Activated CD4-positive, alpha-beta T cell treated with anti-CD3 and anti-CD28 coated beads, Interleukin-2, Interleukin-6, amounts not matched to agents 100 ng/mL and 50 ng/mL, durations not matched to agents 16 hours and 8 hours (primary cell): ENCODE results near the gene ASCC1.
"Not testable (repeated sequence)": the region's sequence is repeated elsewhere in the genome, so short reads cannot be mapped to it uniquely, and the experiment has no call there.

Source experiments
- DNase-seq: peaks from one replicate; pipeline ENCODE4 v3.0.0-alpha.2; 2020

Gene ASCC1

GRCh38 chr10:72248468-72249151, 32.5 kb upstream of the ASCC1 start:
- DNase-seq = peak; percentile 89

- no peak for DNase-seq
Measured at GRCh38 chr10:72245949-72246525, 30.0 kb upstream of the ASCC1 start.

- DNase-seq = no peak
Measured at GRCh38 chr10:72244573-72245038, 28.5 kb upstream of the ASCC1 start.

- no peak for DNase-seq
Measured at GRCh38 chr10:72243822-72244437, 27.9 kb upstream of the ASCC1 start.

GRCh38 chr10:72242675-72243074, 26.6 kb upstream of the ASCC1 start:
- no peak for DNase-seq

DNA sequence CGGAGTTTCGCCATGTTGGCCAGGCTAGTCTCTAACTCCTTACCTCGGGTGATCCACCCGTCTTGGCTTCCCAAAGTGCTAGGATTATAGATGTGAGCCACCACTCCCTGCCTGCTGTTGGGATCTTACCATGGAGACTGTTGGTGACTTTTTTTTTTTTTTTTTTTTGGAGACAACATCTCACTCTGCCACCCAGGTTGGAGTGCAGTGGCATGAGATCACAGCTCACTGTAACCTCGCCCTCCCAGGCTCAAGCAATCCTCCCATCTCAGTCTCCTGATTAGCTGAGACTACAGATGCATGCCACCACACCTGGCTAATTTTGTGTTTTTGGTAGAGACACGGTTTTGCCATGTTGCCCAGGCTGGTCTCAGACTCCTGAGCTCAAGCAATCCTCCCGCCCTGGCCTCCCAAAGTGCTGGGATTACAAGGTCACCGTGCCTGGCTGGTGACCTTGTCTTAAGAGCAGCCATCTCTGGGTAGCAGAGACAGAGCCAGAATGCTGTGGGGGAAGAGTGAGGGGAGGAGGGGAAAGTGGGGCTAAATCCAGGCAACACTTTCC, 25.7 kb upstream of the ASCC1 start:
- no peak for DNase-seq

GRCh38 chr10:72240371-72240770, 24.3 kb upstream of the ASCC1 start:
- DNase-seq = no peak

- DNase-seq = no peak
Measured at GRCh38 chr10:72239409-72239808, 23.3 kb upstream of the ASCC1 start.

GRCh38 chr10:72238392-72239175, 22.5 kb upstream of the ASCC1 start:
- DNase-seq = no peak

- DNase-seq = no peak
Measured at GRCh38 chr10:72235544-72236279, 19.6 kb upstream of the ASCC1 start.

DNA sequence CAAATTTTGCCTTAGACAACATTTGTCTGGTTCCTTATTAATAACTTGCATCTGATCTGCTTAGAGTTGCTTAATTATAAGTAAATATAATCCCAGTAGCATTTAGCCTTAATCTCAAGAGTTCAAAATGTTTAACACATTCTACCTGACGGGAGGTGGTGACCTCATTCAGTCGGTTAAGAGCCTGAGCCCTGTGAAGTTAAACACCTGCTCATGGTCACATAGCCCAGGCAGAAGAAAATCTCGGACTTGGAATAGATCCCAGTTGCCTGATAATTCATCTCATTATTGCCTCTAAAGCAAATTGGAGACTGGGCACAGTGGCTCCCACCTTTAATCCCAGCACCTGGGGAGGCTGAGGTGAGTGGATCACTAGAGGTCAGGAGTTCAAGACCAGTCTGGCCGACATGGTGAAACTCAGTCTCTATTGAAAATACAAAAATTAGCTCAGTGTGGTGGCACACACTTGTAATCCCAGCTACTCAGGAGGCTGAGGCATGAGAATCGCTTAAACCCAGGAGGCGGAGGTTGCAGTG, 18.6 kb upstream of the ASCC1 start:
- no peak for DNase-seq

DNA sequence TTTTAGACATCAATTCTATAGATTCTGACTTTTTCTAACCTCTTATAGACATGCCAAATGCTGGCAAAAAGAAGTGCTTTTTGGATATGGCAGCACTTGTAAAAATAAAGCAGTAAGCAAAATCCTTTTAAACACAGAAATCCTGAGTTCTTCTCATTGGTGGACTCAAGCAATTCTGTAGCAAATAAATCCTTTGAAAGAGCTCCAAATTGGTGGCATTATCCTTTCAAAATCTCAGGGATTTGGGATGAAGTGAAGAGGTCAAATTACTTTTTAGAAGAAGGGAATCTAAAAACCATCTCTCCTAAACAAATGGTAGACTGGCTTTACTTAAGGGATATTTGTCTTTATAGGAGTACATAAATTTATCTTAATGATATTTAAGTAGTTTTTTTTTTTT, 17.5 kb upstream of the ASCC1 start:
- DNase-seq = no peak

- DNase-seq = no peak
Measured at GRCh38 chr10:72229261-72230251, 13.5 kb upstream of the ASCC1 start.

- DNase-seq = no peak
Measured at GRCh38 chr10:72228318-72228751, 12.3 kb upstream of the ASCC1 start.

DNA sequence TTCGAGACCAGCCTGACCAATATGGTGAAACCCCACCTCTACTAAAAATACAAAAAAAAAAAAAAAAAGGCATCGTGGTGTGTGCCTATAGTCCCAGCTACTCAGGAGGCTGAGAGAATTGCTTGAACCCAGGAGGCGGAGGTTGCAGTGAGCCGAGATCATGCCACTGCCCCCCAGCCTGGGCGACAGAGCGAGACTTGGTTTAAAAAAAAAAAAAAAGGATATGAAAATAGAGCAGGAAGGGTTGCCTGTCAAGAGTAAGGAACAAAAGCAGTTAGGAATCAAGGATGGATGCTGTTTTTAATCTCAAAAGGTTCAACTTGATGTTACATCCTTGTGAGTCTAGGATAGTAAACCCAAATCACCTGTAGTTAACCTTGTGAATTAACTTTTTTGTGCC, 11.8 kb upstream of the ASCC1 start:
- no peak for DNase-seq

- no peak for DNase-seq
Measured at GRCh38 chr10:72226418-72227027, 10.4 kb upstream of the ASCC1 start.

- DNase-seq = not testable (repeated sequence)
Measured at GRCh38 chr10:72224191-72224590, 8.1 kb upstream of the ASCC1 start.

GRCh38 chr10:72223743-72224101, 7.6 kb upstream of the ASCC1 start:
- DNase-seq = no peak

- no peak for DNase-seq
Measured at GRCh38 chr10:72221278-72221677, 5.2 kb upstream of the ASCC1 start.

DNA sequence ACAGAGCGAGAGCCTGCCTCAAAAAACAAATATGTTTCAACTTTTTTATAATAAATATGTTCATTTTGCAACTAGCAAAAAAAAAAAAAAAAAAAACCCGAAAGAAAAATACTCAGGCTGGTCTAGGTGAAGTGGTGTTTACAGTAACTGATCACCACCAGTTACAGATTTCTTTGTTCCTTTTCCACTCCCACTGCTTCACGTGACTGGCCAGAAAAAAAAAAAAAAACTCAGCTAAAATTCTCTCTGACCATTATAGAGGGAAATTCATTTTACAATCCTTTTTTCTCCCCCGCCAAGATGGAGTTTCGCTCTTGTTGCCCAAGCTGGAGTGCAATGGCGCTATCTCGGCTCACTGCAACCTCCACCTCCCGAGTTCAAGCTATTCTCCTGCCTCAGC, 4.6 kb upstream of the ASCC1 start:
- DNase-seq = no peak
